Measurements from ENCODE around the gene EPHA8.

EPHA8 gene

GRCh38 chr1:22639286-22639685 is 76.0 kb downstream of the EPHA8 start:
- H3K36me3 ChIP-seq (ENCODE audit: insufficient read depth, low read length): no peaks in the 10 kb centered on the region
- no peaks in the 10 kb centered on the region for H3K4me1 ChIP-seq (ENCODE audit: insufficient read depth, low read length)
- no peaks in the 10 kb centered on the region for H3K27me3 ChIP-seq (ENCODE audit: insufficient read depth, low read length)
- no peak overlapping the region for H3K27ac ChIP-seq (ENCODE audit: low read depth, low read length)
- 0 out of 2 replicates have a peak, but pooled peaks cover 4% of the 10 kb centered on the region for H3K9me3 ChIP-seq (ENCODE audit: insufficient read depth, low read depth, low read length)
- 37% methylated on average over 8 of the region's 8 CpGs for WGBS
- H3K4me3 ChIP-seq (ENCODE audit: low read length): no peak overlapping the region
- no peak overlapping the region for H3K9ac ChIP-seq (ENCODE audit: low read depth, low read length)

GRCh38 chr1:22641247-22641646 is 78.0 kb downstream of the EPHA8 start:
- Histone ChIP-seq H3K4me3 (ENCODE audit: low read length) (no peak overlapping the region), H3K4me1 (ENCODE audit: insufficient read depth, low read length) (no peaks in the 10 kb centered on the region), H3K9ac (ENCODE audit: low read depth, low read length) (no peak overlapping the region), H3K9me3 (ENCODE audit: insufficient read depth, low read depth, low read length) (no peaks in the 10 kb centered on the region), H3K27me3 (ENCODE audit: insufficient read depth, low read length) (no peaks in the 10 kb centered on the region), H3K36me3 (ENCODE audit: insufficient read depth, low read length) (no peaks in the 10 kb centered on the region), H3K27ac (ENCODE audit: low read depth, low read length) (no peak overlapping the region)
- WGBS: 85% methylated on average over 8 of the region's 8 CpGs

- WGBS: 19% methylated on average over 16 of the region's 18 CpGs
- Histone ChIP-seq H3K4me1 (ENCODE audit: insufficient read depth, low read length) (no peaks in the 10 kb centered on the region), H3K9ac (ENCODE audit: low read depth, low read length) (no peak overlapping the region), H3K36me3 (ENCODE audit: insufficient read depth, low read length) (no peaks in the 10 kb centered on the region), H3K4me3 (ENCODE audit: low read length) (no peak overlapping the region), H3K9me3 (ENCODE audit: insufficient read depth, low read depth, low read length) (no peaks in the 10 kb centered on the region), H3K27me3 (ENCODE audit: insufficient read depth, low read length) (no peaks in the 10 kb centered on the region), H3K27ac (ENCODE audit: low read depth, low read length) (no peak overlapping the region)
Observed at GRCh38 chr1:22641906-22642636, 78.8 kb downstream of the EPHA8 start.

- no peaks in the 10 kb centered on the region for H3K36me3 ChIP-seq (ENCODE audit: insufficient read depth, low read length)
- H3K9me3 ChIP-seq (ENCODE audit: insufficient read depth, low read depth, low read length): no peaks in the 10 kb centered on the region
- no peaks in the 10 kb centered on the region for H3K4me1 ChIP-seq (ENCODE audit: insufficient read depth, low read length)
- 88% methylated on average over 8 of the region's 8 CpGs for WGBS
- no peak within 1 kb of the TSS for H3K4me3 ChIP-seq (ENCODE audit: low read length)
- no peaks in the 10 kb centered on the region for H3K27me3 ChIP-seq (ENCODE audit: insufficient read depth, low read length)
- H3K9ac ChIP-seq (ENCODE audit: low read depth, low read length): no peak within 1 kb of the TSS
- H3K27ac ChIP-seq (ENCODE audit: low read depth, low read length): no peak within 1 kb of the TSS
Observed at GRCh38 chr1:22643381-22643780, 80.1 kb downstream of the EPHA8 start, which contains the start of gene C1QC. TSS of gene C1QC (plus strand) at chr1:22643633. CDS start at chr1:22644024, 391 bp downstream.

GRCh38 chr1:22643928-22644327 is 80.6 kb downstream of the EPHA8 start:
- Histone ChIP-seq H3K27me3 (ENCODE audit: insufficient read depth, low read length) (no peaks in the 10 kb centered on the region), H3K27ac (ENCODE audit: low read depth, low read length) (no peak overlapping the region), H3K9me3 (ENCODE audit: insufficient read depth, low read depth, low read length) (no peaks in the 10 kb centered on the region), H3K4me3 (ENCODE audit: low read length) (no peak overlapping the region), H3K4me1 (ENCODE audit: insufficient read depth, low read length) (no peaks in the 10 kb centered on the region), H3K36me3 (ENCODE audit: insufficient read depth, low read length) (no peaks in the 10 kb centered on the region), H3K9ac (ENCODE audit: low read depth, low read length) (no peak overlapping the region)
- WGBS: 86% methylated on average over 12 of the region's 12 CpGs

- no peak overlapping the region for H3K9ac ChIP-seq (ENCODE audit: low read depth, low read length)
- H3K27me3 ChIP-seq (ENCODE audit: insufficient read depth, low read length): no peaks in the 10 kb centered on the region
- H3K36me3 ChIP-seq (ENCODE audit: insufficient read depth, low read length): no peaks in the 10 kb centered on the region
- WGBS: 82% methylated on average over 7 of the region's 7 CpGs
- no peaks in the 10 kb centered on the region for H3K4me1 ChIP-seq (ENCODE audit: insufficient read depth, low read length)
- H3K4me3 ChIP-seq (ENCODE audit: low read length): no peak overlapping the region
- no peaks in the 10 kb centered on the region for H3K9me3 ChIP-seq (ENCODE audit: insufficient read depth, low read depth, low read length)
- no peak overlapping the region for H3K27ac ChIP-seq (ENCODE audit: low read depth, low read length)
Observed at GRCh38 chr1:22645931-22646330, 82.6 kb downstream of the EPHA8 start.

- H3K36me3 ChIP-seq (ENCODE audit: insufficient read depth, low read length): no peaks in the 10 kb centered on the region
- no CpG with 5 or more reads among the region's 1 CpG for WGBS
- no peaks in the 10 kb centered on the region for H3K4me1 ChIP-seq (ENCODE audit: insufficient read depth, low read length)
- H3K4me3 ChIP-seq (ENCODE audit: low read length): no peak overlapping the region
- H3K27ac ChIP-seq (ENCODE audit: low read depth, low read length): no peak overlapping the region
- H3K9me3 ChIP-seq (ENCODE audit: insufficient read depth, low read depth, low read length): no peaks in the 10 kb centered on the region
- no peaks in the 10 kb centered on the region for H3K27me3 ChIP-seq (ENCODE audit: insufficient read depth, low read length)
- no peak overlapping the region for H3K9ac ChIP-seq (ENCODE audit: low read depth, low read length)
Observed at GRCh38 chr1:22646384-22646783, 83.1 kb downstream of the EPHA8 start.

- Histone ChIP-seq H3K27ac (ENCODE audit: low read depth, low read length) (no peak overlapping the region), H3K27me3 (ENCODE audit: insufficient read depth, low read length) (no peaks in the 10 kb centered on the region), H3K4me1 (ENCODE audit: insufficient read depth, low read length) (no peaks in the 10 kb centered on the region), H3K9ac (ENCODE audit: low read depth, low read length) (no peak overlapping the region), H3K4me3 (ENCODE audit: low read length) (no peak overlapping the region), H3K9me3 (ENCODE audit: insufficient read depth, low read depth, low read length) (no peaks in the 10 kb centered on the region), H3K36me3 (ENCODE audit: insufficient read depth, low read length) (no peaks in the 10 kb centered on the region)
- 94% methylated on average over 13 of the region's 13 CpGs for WGBS
Observed at GRCh38 chr1:22650089-22650693, 86.9 kb downstream of the EPHA8 start.

- Histone ChIP-seq H3K27ac (ENCODE audit: low read depth, low read length) (no peak overlapping the region), H3K9me3 (ENCODE audit: insufficient read depth, low read depth, low read length) (no peaks in the 10 kb centered on the region), H3K4me3 (ENCODE audit: low read length) (no peak overlapping the region), H3K4me1 (ENCODE audit: insufficient read depth, low read length) (no peaks in the 10 kb centered on the region), H3K9ac (ENCODE audit: low read depth, low read length) (no peak overlapping the region), H3K27me3 (ENCODE audit: insufficient read depth, low read length) (no peaks in the 10 kb centered on the region), H3K36me3 (ENCODE audit: insufficient read depth, low read length) (no peaks in the 10 kb centered on the region)
- WGBS: 93% methylated on average over 13 of the region's 15 CpGs
Observed at GRCh38 chr1:22651941-22652856, 88.9 kb downstream of the EPHA8 start.

- no peaks in the 10 kb centered on the region for H3K27me3 ChIP-seq (ENCODE audit: insufficient read depth, low read length)
- no peaks in the 10 kb centered on the region for H3K9me3 ChIP-seq (ENCODE audit: insufficient read depth, low read depth, low read length)
- no peaks in the 10 kb centered on the region for H3K4me1 ChIP-seq (ENCODE audit: insufficient read depth, low read length)
- H3K27ac ChIP-seq (ENCODE audit: low read depth, low read length): no peak within 1 kb of the TSS
- no peak within 1 kb of the TSS for H3K9ac ChIP-seq (ENCODE audit: low read depth, low read length)
- H3K36me3 ChIP-seq (ENCODE audit: insufficient read depth, low read length): no peaks in the 10 kb centered on the region
- 90% methylated on average over 13 of the region's 13 CpGs for whole genome bisulfite sequencing
- no peak within 1 kb of the TSS for H3K4me3 ChIP-seq (ENCODE audit: low read length)
Observed at GRCh38 chr1:22652881-22653316, 89.6 kb downstream of the EPHA8 start, which contains the start of gene C1QB. TSS of gene C1QB (plus strand) at chr1:22653236. CDS start at chr1:22659463, 6,227 bp downstream.
